Measurements from ENCODE around the gene TSTD2. TPM values are rescaled to one million over a fixed set of nuclear protein-coding genes. Genes with fewer than 3 reads are reported as not detected.

TSTD2 gene
- polyA plus RNA-seq, 3 donors, result 1.2 to 11.4 (median 2.4) TPM

DNA sequence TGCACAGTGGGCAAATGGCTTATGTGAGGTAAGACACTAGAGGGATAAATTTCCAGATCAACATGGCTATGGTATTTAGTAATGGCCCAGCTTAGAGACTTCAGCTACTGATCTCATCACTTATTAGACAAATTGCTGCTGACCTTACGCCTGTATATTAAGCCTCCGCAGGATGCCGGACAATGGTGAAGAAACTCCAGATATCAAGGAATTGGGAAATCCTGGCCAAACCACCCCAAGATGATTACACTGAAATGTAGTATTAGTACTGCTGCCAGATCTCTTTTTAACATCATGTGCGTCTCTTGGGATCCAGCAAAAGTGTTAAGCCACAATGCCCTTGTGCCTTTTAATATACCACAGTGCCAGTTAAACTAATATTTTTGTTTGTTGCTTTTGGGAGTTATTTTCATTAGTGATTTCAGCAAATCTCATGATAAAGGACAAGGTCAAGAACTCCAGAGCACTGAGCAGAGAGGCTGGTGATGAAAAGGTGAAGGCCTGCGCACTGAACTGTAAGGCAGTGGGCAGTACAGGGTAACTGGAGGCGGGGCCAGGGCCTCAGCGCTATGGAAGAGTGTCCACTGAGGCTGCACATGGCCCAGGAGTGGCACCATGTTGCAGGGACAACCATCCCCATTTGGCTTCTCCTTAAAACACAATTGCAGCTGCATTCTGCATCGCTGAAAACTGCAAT is 32.5 kb downstream of the TSTD2 start:
- no peak overlapping the region for H3K4me3 Mint-ChIP-seq
- TF ChIP-seq, protein P1, sequence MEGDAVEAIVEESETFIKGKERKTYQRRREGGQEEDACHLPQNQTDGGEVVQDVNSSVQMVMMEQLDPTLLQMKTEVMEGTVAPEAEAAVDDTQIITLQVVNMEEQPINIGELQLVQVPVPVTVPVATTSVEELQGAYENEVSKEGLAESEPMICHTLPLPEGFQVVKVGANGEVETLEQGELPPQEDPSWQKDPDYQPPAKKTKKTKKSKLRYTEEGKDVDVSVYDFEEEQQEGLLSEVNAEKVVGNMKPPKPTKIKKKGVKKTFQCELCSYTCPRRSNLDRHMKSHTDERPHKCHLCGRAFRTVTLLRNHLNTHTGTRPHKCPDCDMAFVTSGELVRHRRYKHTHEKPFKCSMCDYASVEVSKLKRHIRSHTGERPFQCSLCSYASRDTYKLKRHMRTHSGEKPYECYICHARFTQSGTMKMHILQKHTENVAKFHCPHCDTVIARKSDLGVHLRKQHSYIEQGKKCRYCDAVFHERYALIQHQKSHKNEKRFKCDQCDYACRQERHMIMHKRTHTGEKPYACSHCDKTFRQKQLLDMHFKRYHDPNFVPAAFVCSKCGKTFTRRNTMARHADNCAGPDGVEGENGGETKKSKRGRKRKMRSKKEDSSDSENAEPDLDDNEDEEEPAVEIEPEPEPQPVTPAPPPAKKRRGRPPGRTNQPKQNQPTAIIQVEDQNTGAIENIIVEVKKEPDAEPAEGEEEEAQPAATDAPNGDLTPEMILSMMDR (IDR thresholded peaks at IDR 0.05), result no peak
- Histone ChIP-seq H3K9ac (ENCODE audit: insufficient read depth, low read length, poor library complexity, severe bottlenecking) (no peak overlapping the region), H3K4me1 (ENCODE audit: control insufficient read depth in 1 of 2, insufficient read depth in 2 of 2, low read length in 2 of 2) (peaks cover 4 to 6% of the 10 kb centered on the region in 2 donors), H3K4me2 (replicated peaks; ENCODE audit: extremely low read depth, low read length, poor library complexity, severe bottlenecking) (no peak overlapping the region), H3K79me2 (ENCODE audit: insufficient read depth, low read length) (no peaks in the 10 kb centered on the region), H3K27me3 (ENCODE audit: control insufficient read depth in 2 of 2, insufficient read depth in 2 of 2, low read length in 2 of 2) (no peaks in the 10 kb centered on the region), H3K4me3 (replicated peaks in 1 of 3; ENCODE audit: low read depth in 2 of 3, low read length in 3 of 3) (no peak overlapping the region), H3K36me3 (replicated peaks in 1 of 2; ENCODE audit: control insufficient read depth in 1 of 2, insufficient read depth in 2 of 2, low read length in 2 of 2) (peaks cover 41 to 64% of the 10 kb centered on the region in 2 donors), H3K9me3 (replicated peaks in 1 of 2; ENCODE audit: control insufficient read depth in 1 of 2, insufficient read depth in 1 of 2, low read length in 2 of 2) (no peaks in the 10 kb centered on the region), H2AFZ (ENCODE audit: insufficient read depth, low read depth, low read length, poor library complexity, severe bottlenecking) (no peak overlapping the region), H4K20me1 (ENCODE audit: insufficient read depth, low read length) (no peaks in the 10 kb centered on the region), H3K27ac (ENCODE audit: low read depth in 1 of 2, low read length in 2 of 2) (no peak overlapping the region)
- H3K4me1 Mint-ChIP-seq, result peaks cover 7% of the 10 kb centered on the region
- 100% methylated on average over 2 of the region's 8 CpGs for WGBS (ENCODE audit: insufficient coverage)
- no peak for DNase-seq
- peaks cover 0 to 4% (median 0%) of the 10 kb centered on the region in 3 donors for H3K27me3 Mint-ChIP-seq (ENCODE audit: low read depth in 3 of 3)
- intact Hi-C loops (cut with micrococcal nuclease), result no loop called here
- H3K36me3 Mint-ChIP-seq, result peaks cover 55 to 59% of the 10 kb centered on the region in 2 donors
- no peaks in the 10 kb centered on the region for H3K9me3 Mint-ChIP-seq
- no peak overlapping the region for H3K27ac Mint-ChIP-seq

DNA sequence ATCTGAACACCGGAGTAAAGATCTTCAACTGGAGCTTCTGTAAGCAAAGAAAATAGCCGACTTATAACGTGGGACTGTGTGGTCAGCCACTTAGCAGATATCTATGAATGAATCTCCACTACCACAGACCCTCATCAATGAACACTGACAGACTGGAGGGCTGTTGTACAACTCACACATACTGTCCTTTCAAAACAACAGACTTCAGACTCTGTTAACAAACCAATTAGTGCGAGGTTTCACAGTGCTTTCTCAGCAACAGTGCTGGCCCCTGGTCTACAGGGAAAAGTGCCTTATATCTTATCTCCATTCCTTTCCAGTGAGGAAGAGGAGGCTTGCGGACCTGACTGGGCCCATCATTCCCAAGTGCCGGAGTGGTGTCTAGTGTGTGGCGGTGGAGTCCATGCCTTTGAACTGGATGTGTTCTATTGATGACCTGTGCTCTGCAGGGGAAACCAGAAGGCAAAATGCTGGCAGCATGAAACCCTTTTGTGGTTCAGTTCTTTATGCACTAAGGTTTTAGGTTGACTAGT is 33.8 kb downstream of the TSTD2 start:
- H4K20me1 ChIP-seq (ENCODE audit: insufficient read depth, low read length), result no peaks in the 10 kb centered on the region
- 91% methylated on average over 6 of the region's 7 CpGs for WGBS (ENCODE audit: insufficient coverage)
- H3K4me1 ChIP-seq (ENCODE audit: control insufficient read depth in 1 of 2, insufficient read depth in 2 of 2, low read length in 2 of 2), result peaks cover 4 to 6% of the 10 kb centered on the region in 2 donors
- intact Hi-C loops (cut with micrococcal nuclease), result loop anchor here (5.0 to 10.0 kb wide), 3 partner anchors 132 to 195 kb away; no protein-coding TSS in a partner anchor
- no peak overlapping the region for H3K4me2 ChIP-seq (replicated peaks; ENCODE audit: extremely low read depth, low read length, poor library complexity, severe bottlenecking)
- no peak for DNase-seq
- H3K27ac Mint-ChIP-seq, result peak overlapping the region in 1 of 7 donors; percentile 63
- no peak overlapping the region for H3K4me3 Mint-ChIP-seq
- H3K9ac ChIP-seq (ENCODE audit: insufficient read depth, low read length, poor library complexity, severe bottlenecking), result no peak overlapping the region
- no peaks in the 10 kb centered on the region for H3K9me3 ChIP-seq (replicated peaks in 1 of 2; ENCODE audit: control insufficient read depth in 1 of 2, insufficient read depth in 1 of 2, low read length in 2 of 2)
- no peaks in the 10 kb centered on the region for H3K9me3 Mint-ChIP-seq
- H3K27ac ChIP-seq (ENCODE audit: low read depth in 1 of 2, low read length in 2 of 2), result no peak overlapping the region
- no peaks in the 10 kb centered on the region for H3K27me3 ChIP-seq (ENCODE audit: control insufficient read depth in 2 of 2, insufficient read depth in 2 of 2, low read length in 2 of 2)
- H3K36me3 Mint-ChIP-seq, result peaks cover 43 to 46% of the 10 kb centered on the region in 2 donors
- no peaks in the 10 kb centered on the region for H3K79me2 ChIP-seq (ENCODE audit: insufficient read depth, low read length)
- TF ChIP-seq, protein P1 (IDR thresholded peaks at IDR 0.05), result no peak
- peaks cover 7% of the 10 kb centered on the region for H3K4me1 Mint-ChIP-seq
- peaks cover 29 to 51% of the 10 kb centered on the region in 2 donors for H3K36me3 ChIP-seq (replicated peaks in 1 of 2; ENCODE audit: control insufficient read depth in 1 of 2, insufficient read depth in 2 of 2, low read length in 2 of 2)
- peaks cover 0 to 4% (median 0%) of the 10 kb centered on the region in 3 donors for H3K27me3 Mint-ChIP-seq (ENCODE audit: low read depth in 3 of 3)
- no peak overlapping the region for H3K4me3 ChIP-seq (replicated peaks in 1 of 3; ENCODE audit: low read depth in 2 of 3, low read length in 3 of 3)
- H2AFZ ChIP-seq (ENCODE audit: insufficient read depth, low read depth, low read length, poor library complexity, severe bottlenecking), result no peak overlapping the region
